ENCODE measurements around the gene FANCE.

DNA sequence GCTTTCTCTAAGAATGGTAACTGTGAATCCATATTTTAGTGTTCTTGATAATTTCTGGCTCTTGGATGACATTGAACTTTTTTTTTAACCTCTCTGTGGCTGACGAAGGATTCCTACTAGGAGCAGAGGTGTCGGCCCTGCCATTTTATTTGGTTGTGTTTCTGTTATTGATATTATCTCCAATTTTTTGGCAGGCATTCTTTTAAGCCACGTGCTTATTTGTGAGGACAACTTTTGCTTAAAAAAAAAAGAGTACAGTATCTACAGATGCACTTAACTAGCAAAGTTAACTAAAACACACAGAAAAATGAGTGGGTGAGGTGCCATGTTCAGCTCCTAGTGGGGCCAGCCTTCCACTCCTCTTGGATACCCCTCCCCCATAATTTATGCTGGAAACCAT is 1.1 kb downstream of the FANCE start:
- TF ChIP-seq POLR2A (IDR thresholded peaks at IDR 0.05): no peak
- TF ChIP-seq, protein P1, sequence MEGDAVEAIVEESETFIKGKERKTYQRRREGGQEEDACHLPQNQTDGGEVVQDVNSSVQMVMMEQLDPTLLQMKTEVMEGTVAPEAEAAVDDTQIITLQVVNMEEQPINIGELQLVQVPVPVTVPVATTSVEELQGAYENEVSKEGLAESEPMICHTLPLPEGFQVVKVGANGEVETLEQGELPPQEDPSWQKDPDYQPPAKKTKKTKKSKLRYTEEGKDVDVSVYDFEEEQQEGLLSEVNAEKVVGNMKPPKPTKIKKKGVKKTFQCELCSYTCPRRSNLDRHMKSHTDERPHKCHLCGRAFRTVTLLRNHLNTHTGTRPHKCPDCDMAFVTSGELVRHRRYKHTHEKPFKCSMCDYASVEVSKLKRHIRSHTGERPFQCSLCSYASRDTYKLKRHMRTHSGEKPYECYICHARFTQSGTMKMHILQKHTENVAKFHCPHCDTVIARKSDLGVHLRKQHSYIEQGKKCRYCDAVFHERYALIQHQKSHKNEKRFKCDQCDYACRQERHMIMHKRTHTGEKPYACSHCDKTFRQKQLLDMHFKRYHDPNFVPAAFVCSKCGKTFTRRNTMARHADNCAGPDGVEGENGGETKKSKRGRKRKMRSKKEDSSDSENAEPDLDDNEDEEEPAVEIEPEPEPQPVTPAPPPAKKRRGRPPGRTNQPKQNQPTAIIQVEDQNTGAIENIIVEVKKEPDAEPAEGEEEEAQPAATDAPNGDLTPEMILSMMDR (IDR thresholded peaks at IDR 0.05): no peak
